Coronary artery (tissue), 2 donors: ENCODE measurements around the gene CMIP.

ENCODE experiments used
- DNase-seq: peaks from one replicate; pipeline ENCODE4 v3.0.0-alpha.2; 2017; ENCODE audit warnings: low spot score
- H3K27ac ChIP-seq, 2 donors: fragments of 200-600 bp; sonication (generic); one replicate each; pipeline ENCODE4 v1.5.1; 2016 to 2019
- H3K4me3 ChIP-seq: fragments of 200-600 bp; sonication (generic); 2 replicates; pipeline ENCODE4 v1.5.1; 2016; ENCODE audit warnings: mild to moderate bottlenecking, moderate library complexity
- TF ChIP-seq, protein P1 (sequence below): fragments of 200-600 bp; sonication (generic); IDR thresholded peaks from one replicate; pipeline ENCODE4 v1.5.1; 2019; ENCODE audit warnings: antibody characterized with exemption

CMIP gene

DNA sequence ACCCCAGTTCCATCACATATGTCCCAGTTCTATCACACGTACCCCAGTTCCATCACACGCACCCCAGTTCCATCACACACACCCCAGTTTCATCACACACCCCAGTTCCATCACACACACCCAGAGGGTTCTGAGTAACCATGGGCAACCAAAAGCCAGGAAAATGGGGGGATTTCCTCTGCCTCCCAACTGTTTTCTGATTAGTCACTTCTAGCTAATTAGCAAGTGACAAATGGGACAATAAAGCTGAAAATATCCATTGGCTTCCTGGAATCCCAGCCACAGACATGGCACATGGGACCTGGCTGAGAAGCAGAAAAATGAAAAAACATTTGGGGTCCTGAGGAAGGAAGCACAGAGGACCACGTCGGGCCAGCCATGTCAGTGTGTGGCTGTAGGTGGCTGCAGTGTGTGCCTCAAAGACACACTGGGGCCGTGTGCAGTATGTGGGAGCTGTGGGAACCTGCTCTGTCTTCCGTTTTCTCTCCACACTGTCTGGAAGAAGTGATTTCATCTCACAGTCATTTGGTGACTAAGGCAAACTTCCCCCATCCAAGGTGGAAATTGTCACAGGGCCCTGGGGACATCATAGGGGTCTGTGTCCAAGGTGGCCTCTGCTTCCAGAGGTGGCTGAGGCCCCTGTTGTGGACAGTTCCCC is 106.7 kb downstream of the CMIP start:
- H3K27ac ChIP-seq, result peak overlapping the region in 1 of 2 donors; percentile 39
- TF ChIP-seq, protein P1, sequence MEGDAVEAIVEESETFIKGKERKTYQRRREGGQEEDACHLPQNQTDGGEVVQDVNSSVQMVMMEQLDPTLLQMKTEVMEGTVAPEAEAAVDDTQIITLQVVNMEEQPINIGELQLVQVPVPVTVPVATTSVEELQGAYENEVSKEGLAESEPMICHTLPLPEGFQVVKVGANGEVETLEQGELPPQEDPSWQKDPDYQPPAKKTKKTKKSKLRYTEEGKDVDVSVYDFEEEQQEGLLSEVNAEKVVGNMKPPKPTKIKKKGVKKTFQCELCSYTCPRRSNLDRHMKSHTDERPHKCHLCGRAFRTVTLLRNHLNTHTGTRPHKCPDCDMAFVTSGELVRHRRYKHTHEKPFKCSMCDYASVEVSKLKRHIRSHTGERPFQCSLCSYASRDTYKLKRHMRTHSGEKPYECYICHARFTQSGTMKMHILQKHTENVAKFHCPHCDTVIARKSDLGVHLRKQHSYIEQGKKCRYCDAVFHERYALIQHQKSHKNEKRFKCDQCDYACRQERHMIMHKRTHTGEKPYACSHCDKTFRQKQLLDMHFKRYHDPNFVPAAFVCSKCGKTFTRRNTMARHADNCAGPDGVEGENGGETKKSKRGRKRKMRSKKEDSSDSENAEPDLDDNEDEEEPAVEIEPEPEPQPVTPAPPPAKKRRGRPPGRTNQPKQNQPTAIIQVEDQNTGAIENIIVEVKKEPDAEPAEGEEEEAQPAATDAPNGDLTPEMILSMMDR, result no peak

DNA sequence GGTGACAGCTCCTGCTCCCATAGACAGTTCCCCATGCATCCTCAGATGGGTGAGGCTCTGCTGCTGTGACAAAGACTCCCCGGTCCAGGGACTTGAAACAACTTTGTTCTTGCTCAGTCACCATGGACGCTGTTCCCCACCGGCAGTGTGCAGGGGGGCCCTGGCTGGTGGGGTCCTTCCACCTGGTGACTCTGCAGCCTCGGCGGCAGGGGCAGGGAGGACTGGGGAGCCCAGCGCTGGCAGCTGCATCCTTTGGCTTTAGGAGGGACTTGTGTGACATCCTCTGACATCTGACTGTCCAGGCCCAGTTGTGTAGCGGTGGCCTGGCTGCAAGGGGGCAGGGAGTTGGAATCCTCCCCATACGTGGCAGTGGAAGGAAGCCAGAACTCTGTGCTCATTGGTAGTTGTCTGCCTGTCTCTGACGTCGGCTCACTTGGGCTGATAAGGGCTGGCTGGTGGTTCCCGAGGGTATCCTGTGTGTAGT is 107.3 kb downstream of the CMIP start:
- TF ChIP-seq, protein P1, result no peak
- no peak for DNase-seq
- H3K4me3 ChIP-seq, result no peak overlapping the region
- peak overlapping the region in 1 of 2 donors; percentile 39 for H3K27ac ChIP-seq

More for the DNA sequence above, 106.7 kb downstream of the CMIP start:
- no peak for DNase-seq
- no peak overlapping the region for H3K4me3 ChIP-seq

DNA sequence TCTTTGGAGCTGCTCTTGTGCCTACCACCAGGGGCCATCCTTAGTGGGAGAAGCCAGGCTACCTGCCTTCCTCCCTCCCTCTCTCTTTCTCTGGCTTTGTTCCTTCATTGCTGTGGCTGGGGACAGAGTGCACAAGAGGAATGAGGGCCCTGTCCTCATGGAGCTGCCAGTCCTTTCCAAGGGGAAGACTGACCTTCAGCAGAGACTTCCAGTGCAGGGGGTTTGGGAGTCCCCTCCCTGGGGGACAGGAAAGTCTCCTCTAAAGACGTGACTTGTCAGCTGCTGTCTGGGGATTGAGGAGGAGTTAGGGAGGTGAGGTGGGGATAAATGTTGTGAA is 108.1 kb downstream of the CMIP start:
- H3K27ac ChIP-seq, result peak overlapping the region in 1 of 2 donors; percentile 20
- H3K4me3 ChIP-seq, result no peak overlapping the region
- DNase-seq, result no peak
- TF ChIP-seq, protein P1, result no peak

DNA sequence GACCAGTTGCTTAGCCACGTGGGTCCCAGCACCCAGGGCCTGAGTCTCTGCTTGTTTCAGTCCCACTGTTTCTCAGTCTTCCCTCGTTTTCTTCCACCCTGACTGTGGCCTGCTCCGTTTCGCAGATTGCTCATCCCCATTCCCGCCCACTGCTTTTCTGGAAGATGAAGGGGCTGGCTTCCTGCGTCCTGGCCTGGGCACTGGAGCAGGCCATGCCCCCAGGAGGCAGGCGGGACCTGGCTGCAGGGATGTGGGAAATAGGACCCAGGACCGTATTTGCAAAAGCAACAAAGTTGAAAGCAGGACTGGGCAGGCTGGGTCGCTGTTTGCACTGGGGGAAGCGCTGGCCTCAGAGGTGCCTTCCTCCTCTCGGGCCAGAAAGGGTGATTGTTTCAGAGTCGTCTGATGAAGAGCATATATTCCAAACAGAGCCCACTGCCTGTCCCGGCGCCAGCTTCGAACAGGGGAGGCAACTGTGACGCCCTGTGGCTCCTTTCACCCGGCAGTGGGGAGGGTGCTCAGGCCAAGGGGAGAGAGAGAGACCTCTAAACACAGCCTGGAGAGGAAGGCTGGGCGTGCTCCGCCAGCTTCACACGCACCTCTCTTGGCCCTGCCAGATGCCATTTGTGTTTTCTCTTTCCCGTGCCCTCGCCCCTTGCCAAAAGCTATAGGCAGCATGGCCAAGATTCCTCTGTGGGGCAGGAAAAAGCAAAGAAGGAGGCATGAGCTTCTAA is 108.6 kb downstream of the CMIP start:
- Histone ChIP-seq H3K4me3 (peak overlapping the region; percentile 18), H3K27ac (peak overlapping the region in 1 of 2 donors; percentile 31)
- TF ChIP-seq, protein P1, result no peak
- no peak for DNase-seq

DNA sequence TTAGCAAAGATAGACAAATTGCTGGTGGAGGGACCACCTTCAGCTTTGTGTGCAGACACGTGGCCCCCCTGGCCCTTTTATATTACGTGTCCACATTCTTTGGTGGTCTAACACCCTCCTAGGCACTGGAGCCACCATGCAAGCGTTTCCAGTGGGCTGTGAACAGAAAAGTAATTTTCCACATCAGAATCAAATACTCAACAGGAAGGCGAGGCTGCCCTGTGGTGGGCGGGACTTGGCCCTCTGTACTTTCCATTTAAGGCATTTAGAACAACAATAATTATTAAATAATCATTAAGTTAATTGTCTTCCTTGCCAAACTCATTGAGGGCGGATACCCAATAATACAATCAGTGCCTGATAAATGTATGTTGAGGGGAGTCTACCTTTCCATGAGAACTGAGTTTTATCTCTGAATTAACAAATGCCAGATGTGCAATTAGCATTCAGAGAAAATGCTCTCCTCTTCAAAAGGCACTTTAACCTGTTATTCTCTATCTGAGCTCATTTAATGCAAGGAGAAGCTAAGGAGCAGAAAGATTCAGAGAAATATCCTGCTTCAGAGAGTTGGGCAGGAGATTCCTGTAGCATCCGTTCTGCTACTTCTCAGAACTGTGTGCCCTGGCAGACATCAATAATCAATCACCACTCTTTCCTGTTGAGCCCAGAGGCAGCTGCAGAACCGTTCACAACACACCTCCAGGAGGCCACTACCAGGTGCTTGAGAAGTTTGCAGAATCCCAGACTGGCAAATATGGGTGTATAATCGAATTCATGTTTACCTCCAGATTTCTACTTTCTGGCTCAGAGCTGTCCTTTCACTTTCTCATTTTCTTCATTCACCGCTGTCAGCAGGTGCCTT is 109.4 kb downstream of the CMIP start:
- Histone ChIP-seq H3K27ac (peak overlapping the region in 1 of 2 donors; percentile 31), H3K4me3 (peak overlapping the region; percentile 18)
- DNase-seq, result no peak
- TF ChIP-seq, protein P1, result no peak

DNA sequence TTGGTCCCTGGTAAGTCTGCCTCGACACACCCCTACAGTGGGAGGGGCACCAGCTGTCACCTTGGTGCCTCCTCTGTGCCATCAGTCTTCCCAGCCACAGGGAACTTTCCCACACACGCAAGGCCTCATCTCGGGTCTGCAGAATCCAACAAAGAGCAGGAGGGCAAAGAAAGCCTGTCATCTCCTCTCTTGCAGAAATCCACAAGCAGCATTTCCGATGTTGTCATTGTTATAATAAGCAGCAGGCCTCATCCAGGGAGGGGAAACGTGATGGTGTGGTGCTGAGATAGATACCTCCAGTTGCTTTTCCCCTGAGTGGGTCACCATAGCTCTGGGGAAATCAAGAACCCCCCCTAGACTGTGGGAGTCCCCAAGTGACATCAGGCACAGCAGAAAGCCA is 110.4 kb downstream of the CMIP start:
- no peak for DNase-seq
- Histone ChIP-seq H3K27ac (no peak overlapping the region), H3K4me3 (no peak overlapping the region)
- TF ChIP-seq, protein P1, result no peak
